ENCODE data around the gene PLXDC2.

The PLXDC2 gene

DNA sequence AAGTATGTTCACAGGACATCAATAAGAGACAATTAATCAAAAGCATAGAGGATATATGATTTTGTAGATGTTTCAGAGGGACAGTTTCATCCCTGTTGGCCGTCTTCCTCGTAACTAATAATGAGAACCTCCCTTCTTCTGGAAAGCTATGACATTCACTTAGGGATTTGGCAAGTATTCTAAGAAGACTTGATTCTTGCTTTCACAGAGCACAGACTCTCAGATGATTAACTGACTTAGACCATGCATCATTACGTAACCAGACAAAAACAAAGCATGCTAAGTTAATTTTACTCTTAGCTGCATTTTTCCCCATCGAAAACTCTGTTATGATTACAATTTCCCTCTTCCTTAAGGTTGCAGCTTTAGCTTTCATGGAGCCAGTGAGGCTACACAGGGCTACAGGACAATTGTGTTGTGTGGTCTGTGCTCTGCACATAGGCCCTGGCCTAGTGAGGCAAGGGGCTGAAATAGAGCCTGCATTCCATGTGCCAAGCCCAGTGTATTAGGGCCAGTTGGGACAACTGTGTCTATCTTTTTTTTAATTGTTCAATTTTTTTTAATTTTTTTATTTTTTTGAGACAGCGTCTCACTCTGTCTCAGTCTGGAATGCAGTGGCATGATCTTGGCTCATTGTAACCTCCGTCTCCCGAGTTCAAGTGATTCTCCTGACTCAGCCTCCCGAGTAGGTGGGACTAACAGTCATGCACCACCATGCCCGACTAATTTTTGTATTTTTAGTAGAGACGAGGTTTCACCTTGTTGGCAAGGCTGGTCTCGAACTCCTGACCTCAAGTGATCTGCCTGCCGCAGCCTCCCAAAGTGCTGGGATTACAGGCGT lies 105.3 kb downstream of the PLXDC2 start:
- Histone ChIP-seq H3K36me3 (ENCODE audit: control insufficient read depth, insufficient read depth, low read length) (no peaks in the 10 kb centered on the region), H3K4me1 (ENCODE audit: control insufficient read depth, insufficient read depth, low read length) (peaks cover 3% of the 10 kb centered on the region; the same call in 1 of the 2 replicates), H3K4me3 (ENCODE audit: low read length) (no peak overlapping the region), H3K9me3 (ENCODE audit: control insufficient read depth, insufficient read depth, low read length) (no peaks in the 10 kb centered on the region), H3K27ac (ENCODE audit: low read length) (no peak overlapping the region), H3K27me3 (ENCODE audit: control insufficient read depth, insufficient read depth, low read length) (no peaks in the 10 kb centered on the region)
- no peak for DNase-seq (ENCODE audit: low read depth, low spot score)
- no CpG with 5 or more reads among the region's 13 CpGs for WGBS (ENCODE audit: insufficient coverage, insufficient read length)

GRCh38 chr10:19922236-19922963 lies 106.2 kb downstream of the PLXDC2 start:
- WGBS (ENCODE audit: insufficient coverage, insufficient read length): no CpG with 5 or more reads among the region's 3 CpGs
- H3K4me3 ChIP-seq (ENCODE audit: low read length): no peak overlapping the region
- H3K27ac ChIP-seq (ENCODE audit: low read length): no peak overlapping the region
- no peaks in the 10 kb centered on the region for H3K36me3 ChIP-seq (ENCODE audit: control insufficient read depth, insufficient read depth, low read length)
- H3K9me3 ChIP-seq (ENCODE audit: control insufficient read depth, insufficient read depth, low read length): no peaks in the 10 kb centered on the region
- H3K27me3 ChIP-seq (ENCODE audit: control insufficient read depth, insufficient read depth, low read length): no peaks in the 10 kb centered on the region
- DNase-seq (ENCODE audit: low read depth, low spot score): no peak
- H3K4me1 ChIP-seq (ENCODE audit: control insufficient read depth, insufficient read depth, low read length): peaks cover 3% of the 10 kb centered on the region; the same call in 1 of the 2 replicates

- Histone ChIP-seq H3K27me3 (ENCODE audit: control insufficient read depth, insufficient read depth, low read length) (no peaks in the 10 kb centered on the region), H3K27ac (ENCODE audit: low read length) (no peak overlapping the region), H3K4me3 (ENCODE audit: low read length) (no peak overlapping the region), H3K9me3 (ENCODE audit: control insufficient read depth, insufficient read depth, low read length) (no peaks in the 10 kb centered on the region), H3K36me3 (ENCODE audit: control insufficient read depth, insufficient read depth, low read length) (no peaks in the 10 kb centered on the region), H3K4me1 (ENCODE audit: control insufficient read depth, insufficient read depth, low read length) (no peaks in the 10 kb centered on the region)
- no CpG with 5 or more reads among the region's 4 CpGs for WGBS (ENCODE audit: insufficient coverage, insufficient read length)
- no peak for DNase-seq (ENCODE audit: low read depth, low spot score)
Observed at GRCh38 chr10:19925064-19925463, 108.8 kb downstream of the PLXDC2 start.

DNA sequence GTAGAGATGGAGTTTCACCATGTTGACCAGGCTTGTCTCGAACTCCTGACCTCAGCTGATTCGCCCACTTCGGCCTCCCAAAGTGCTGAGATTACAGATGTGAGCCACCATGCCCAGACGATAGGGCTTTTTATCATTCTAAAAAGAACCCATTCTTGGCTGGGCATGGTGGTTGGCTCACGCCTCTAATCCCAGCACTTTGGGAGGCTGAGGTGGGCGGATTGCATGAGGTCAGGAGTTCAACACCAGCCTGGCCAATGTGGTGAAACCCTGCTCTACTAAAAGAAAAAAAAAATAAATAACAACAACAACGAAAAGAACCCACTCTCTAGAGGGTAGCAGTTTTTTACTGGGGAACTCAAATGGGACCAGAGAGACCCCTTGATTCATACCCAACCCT lies 112.7 kb downstream of the PLXDC2 start:
- H3K27ac ChIP-seq (ENCODE audit: low read length): no peak overlapping the region
- WGBS (ENCODE audit: insufficient coverage, insufficient read length): no CpG with 5 or more reads among the region's 7 CpGs
- H3K4me1 ChIP-seq (ENCODE audit: control insufficient read depth, insufficient read depth, low read length): no peaks in the 10 kb centered on the region; the same call in 1 of the 2 replicates
- H3K9me3 ChIP-seq (ENCODE audit: control insufficient read depth, insufficient read depth, low read length): no peaks in the 10 kb centered on the region
- no peaks in the 10 kb centered on the region for H3K36me3 ChIP-seq (ENCODE audit: control insufficient read depth, insufficient read depth, low read length)
- H3K27me3 ChIP-seq (ENCODE audit: control insufficient read depth, insufficient read depth, low read length): no peaks in the 10 kb centered on the region
- no peak for DNase-seq (ENCODE audit: low read depth, low spot score)
- no peak overlapping the region for H3K4me3 ChIP-seq (ENCODE audit: low read length)

- WGBS (ENCODE audit: insufficient coverage, insufficient read length): no CpG with 5 or more reads among the region's 3 CpGs
- Histone ChIP-seq H3K9me3 (ENCODE audit: control insufficient read depth, insufficient read depth, low read length) (no peaks in the 10 kb centered on the region), H3K4me3 (ENCODE audit: low read length) (no peak overlapping the region), H3K36me3 (ENCODE audit: control insufficient read depth, insufficient read depth, low read length) (no peaks in the 10 kb centered on the region), H3K27me3 (ENCODE audit: control insufficient read depth, insufficient read depth, low read length) (no peaks in the 10 kb centered on the region), H3K4me1 (ENCODE audit: control insufficient read depth, insufficient read depth, low read length) (no peaks in the 10 kb centered on the region; the same call in 1 of the 2 replicates), H3K27ac (ENCODE audit: low read length) (no peak overlapping the region)
- DNase-seq (ENCODE audit: low read depth, low spot score): no peak
Observed at GRCh38 chr10:19929506-19930140, 113.4 kb downstream of the PLXDC2 start.

DNA sequence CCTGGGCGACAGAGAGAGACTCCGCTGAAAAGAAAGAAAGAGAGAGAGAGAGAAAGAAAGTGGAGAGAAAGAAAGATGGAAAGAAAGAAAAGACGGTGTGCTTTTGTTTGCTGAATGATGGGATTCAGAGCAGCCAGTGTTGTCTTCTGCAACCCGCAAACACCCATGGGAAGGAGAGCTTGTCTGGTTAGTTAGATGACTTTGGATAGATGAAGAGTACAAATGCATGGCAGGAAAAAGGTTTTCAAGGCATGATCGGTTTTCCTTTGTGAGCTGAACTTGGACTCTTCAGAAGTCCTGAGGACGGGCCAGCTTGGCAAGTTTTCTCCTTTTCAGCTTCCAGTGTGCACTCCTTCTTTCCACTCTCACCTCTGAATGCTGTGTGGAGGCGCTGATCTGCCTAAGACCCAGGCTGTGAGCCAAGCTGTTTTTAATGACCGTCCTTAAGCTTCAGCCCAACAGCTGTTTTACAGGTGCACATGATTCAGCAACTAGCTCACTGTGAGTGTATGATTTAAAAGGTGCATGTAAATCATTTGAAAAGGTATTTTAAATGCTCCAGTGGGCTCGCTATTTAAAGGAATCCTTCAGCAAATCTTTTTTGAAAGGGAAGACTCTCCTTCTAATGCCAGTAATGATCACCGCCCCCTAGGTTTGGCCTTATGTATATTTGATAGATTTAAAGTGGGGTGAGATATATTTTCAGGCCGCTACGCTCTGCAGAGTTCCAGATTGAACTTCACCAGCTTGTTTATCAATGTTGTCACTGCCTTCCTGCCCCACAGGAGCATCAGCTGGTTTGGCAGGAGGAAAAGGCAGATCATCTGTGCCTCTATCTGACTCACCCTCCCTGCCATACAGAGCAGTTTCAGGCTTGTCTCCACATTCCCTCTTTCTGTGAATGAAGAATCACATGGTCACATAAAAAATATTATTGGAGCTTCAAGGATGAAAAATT lies 115.0 kb downstream of the PLXDC2 start:
- WGBS (ENCODE audit: insufficient coverage, insufficient read length): 100% methylated on average over 1 of the region's 12 CpGs
- DNase-seq (ENCODE audit: low read depth, low spot score): no peak
- no peak overlapping the region for H3K27ac ChIP-seq (ENCODE audit: low read length)
- H3K36me3 ChIP-seq (ENCODE audit: control insufficient read depth, insufficient read depth, low read length): no peaks in the 10 kb centered on the region
- H3K4me3 ChIP-seq (ENCODE audit: low read length): no peak overlapping the region
- no peaks in the 10 kb centered on the region for H3K9me3 ChIP-seq (ENCODE audit: control insufficient read depth, insufficient read depth, low read length)
- H3K27me3 ChIP-seq (ENCODE audit: control insufficient read depth, insufficient read depth, low read length): no peaks in the 10 kb centered on the region
- H3K4me1 ChIP-seq (ENCODE audit: control insufficient read depth, insufficient read depth, low read length): no peaks in the 10 kb centered on the region; the same call in 1 of the 2 replicates

GRCh38 chr10:19931894-19932590 lies 115.8 kb downstream of the PLXDC2 start:
- H3K4me3 ChIP-seq (ENCODE audit: low read length): no peak overlapping the region
- H3K36me3 ChIP-seq (ENCODE audit: control insufficient read depth, insufficient read depth, low read length): no peaks in the 10 kb centered on the region
- no peaks in the 10 kb centered on the region for H3K27me3 ChIP-seq (ENCODE audit: control insufficient read depth, insufficient read depth, low read length)
- no peak for DNase-seq (ENCODE audit: low read depth, low spot score)
- WGBS (ENCODE audit: insufficient coverage, insufficient read length): no CpG with 5 or more reads among the region's 4 CpGs
- no peaks in the 10 kb centered on the region for H3K9me3 ChIP-seq (ENCODE audit: control insufficient read depth, insufficient read depth, low read length)
- no peaks in the 10 kb centered on the region; the same call in 1 of the 2 replicates for H3K4me1 ChIP-seq (ENCODE audit: control insufficient read depth, insufficient read depth, low read length)
- no peak overlapping the region for H3K27ac ChIP-seq (ENCODE audit: low read length)

DNA sequence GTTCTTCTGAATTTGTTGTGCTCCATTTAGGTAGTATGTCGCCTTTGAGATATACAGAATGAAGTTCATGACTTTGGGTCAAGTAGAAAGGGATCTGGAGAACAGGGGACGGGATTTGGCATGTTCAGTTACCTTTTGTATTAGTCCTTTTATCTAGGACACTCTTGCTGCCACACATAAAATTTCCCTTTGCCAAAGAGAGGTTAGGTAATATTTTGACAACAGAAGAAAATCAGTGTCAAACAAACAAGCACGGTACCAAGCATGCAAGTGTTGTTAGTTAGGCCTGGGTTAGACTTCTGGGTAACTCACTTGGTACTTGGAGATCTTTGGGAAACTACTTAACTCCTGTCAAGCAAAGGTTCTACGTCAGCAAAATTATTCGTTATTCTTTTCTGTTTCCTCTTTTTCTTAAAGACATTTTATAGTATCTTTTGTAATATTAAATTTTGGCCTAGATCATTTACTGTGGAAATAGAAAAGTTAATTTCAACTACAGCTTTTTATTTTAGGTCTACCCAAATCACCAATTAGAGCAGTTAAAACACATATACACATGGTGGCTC lies 116.7 kb downstream of the PLXDC2 start:
- Histone ChIP-seq H3K4me3 (ENCODE audit: low read length) (no peak overlapping the region), H3K9me3 (ENCODE audit: control insufficient read depth, insufficient read depth, low read length) (no peaks in the 10 kb centered on the region), H3K27ac (ENCODE audit: low read length) (no peak overlapping the region), H3K27me3 (ENCODE audit: control insufficient read depth, insufficient read depth, low read length) (no peaks in the 10 kb centered on the region), H3K4me1 (ENCODE audit: control insufficient read depth, insufficient read depth, low read length) (no peaks in the 10 kb centered on the region; the same call in 1 of the 2 replicates), H3K36me3 (ENCODE audit: control insufficient read depth, insufficient read depth, low read length) (no peaks in the 10 kb centered on the region)
- no peak for DNase-seq (ENCODE audit: low read depth, low spot score)
- no CpG with 5 or more reads among the region's 5 CpGs for WGBS (ENCODE audit: insufficient coverage, insufficient read length)

- H3K4me3 ChIP-seq (ENCODE audit: low read length): no peak overlapping the region
- DNase-seq (ENCODE audit: low read depth, low spot score): no peak
- WGBS (ENCODE audit: insufficient coverage, insufficient read length): no CpG with 5 or more reads among the region's 3 CpGs
Observed at GRCh38 chr10:19933772-19934171, 117.5 kb downstream of the PLXDC2 start.

More at GRCh38 chr10:19933772-19934171, 117.5 kb downstream of the PLXDC2 start:
- H3K4me1 ChIP-seq (ENCODE audit: control insufficient read depth, insufficient read depth, low read length): no peaks in the 10 kb centered on the region; the same call in 1 of the 2 replicates
- H3K36me3 ChIP-seq (ENCODE audit: control insufficient read depth, insufficient read depth, low read length): no peaks in the 10 kb centered on the region
- no peaks in the 10 kb centered on the region for H3K27me3 ChIP-seq (ENCODE audit: control insufficient read depth, insufficient read depth, low read length)
- no peak overlapping the region for H3K27ac ChIP-seq (ENCODE audit: low read length)
- H3K9me3 ChIP-seq (ENCODE audit: control insufficient read depth, insufficient read depth, low read length): no peaks in the 10 kb centered on the region

Data from iPS DF 6.9 (cell line).